GM19193 (cell line): Measurements from ENCODE around the gene PRR22.
A peak's percentile ranks its signal among the peaks of the same experiment; 100 is the strongest.

Experiments
- POLR2A ChIP-seq: IDR thresholded peaks from 4 replicates; pipeline ENCODE4 v1.6.1; 2011; ENCODE audit not compliant: insufficient read depth, insufficient read length; ENCODE audit errors: extremely low read depth

Gene PRR22

DNA sequence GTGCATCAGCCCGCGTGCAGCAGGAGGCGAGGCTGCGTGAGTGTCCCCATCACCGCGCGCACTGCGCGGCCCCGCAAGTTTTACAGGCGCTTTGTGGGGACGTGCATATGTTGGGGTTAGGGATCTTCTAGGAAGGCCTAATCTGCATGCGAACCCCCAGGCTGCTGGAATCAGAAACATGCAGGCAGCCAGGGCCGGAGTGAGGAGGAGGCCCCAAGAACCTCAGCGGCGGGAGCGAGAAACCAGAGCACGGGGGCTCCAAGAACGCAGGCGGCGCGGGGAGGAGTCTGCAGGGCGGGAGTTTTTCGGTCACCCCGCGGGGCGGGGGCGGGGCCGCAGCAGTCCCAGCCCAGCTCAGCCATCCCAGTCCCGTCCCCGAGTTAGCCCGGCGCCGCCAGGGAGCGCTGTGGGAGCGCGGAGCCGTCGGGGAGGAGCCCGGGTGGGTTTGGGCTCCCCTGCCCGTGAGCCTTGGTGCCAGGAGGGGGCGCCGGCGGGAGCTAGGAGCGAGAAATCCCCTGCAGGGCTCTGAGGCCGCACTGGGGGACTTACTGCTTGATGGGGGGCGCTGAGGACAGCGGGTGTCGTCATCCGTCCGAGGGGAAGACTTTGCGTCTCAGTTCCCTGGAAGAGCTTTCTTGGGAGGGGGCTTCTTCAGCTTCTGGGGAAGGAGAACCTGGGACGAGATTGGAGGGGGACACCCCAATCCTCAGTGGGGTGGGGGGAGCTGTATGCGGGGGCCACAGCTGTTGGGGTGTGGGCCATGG lies 19.4 kb upstream of the PRR22 start:
- TF ChIP-seq POLR2A: no peak

DNA sequence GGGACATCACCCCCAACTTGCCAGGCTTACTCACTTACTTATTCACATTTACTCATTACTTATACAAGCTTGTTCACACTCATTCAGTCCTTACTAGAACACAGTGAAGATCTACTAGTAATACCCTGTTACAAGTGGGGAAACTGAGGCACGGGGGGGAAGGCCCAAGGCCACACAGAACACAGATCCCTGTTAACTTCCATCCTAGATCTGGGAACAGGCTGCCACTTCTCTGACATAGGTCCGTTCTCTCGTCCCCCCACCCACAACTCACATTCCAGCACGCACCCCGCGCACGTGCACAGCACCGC lies 18.9 kb upstream of the PRR22 start:
- TF ChIP-seq POLR2A: no peak

DNA sequence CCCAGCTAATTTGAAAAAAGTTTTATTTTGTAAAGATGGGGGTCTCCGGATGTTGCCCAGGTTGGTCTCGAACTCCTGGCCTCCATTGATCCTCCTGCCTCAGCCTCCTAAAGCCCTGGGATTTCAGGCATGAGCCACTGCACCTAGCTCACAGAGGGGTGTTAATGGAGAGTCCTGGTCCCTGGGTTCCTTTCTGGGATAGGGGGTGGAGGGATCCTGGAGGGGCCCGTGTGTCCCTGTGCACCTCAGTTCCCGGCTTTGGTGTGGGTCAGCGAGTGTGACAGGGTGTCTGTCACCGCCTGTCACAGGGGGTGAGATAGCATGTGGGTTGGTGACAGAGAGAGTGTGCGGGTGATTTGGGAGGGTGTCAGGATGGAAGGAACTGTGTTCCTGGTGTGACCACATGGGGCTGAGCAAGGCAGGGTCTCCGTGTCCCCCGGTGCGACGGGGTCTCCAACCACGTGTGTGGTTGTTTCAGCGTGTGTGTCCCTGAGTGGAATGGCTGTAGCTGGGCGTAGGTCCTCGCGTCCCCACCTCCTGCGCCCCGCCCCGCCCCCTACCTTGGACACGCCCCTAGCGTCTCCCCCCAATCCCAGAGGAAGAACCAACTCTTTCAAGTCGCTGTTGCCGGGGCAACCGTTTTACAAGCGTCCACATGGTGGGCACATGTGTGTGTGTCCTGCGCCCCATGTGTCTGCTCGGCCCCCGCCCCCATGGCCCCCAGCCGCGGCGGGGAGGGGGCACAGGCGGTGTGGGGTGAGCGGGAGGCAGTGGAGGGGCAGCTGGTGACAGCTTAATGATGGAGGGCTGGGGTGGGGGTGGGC lies 17.5 kb upstream of the PRR22 start:
- no peak for TF ChIP-seq POLR2A

DNA sequence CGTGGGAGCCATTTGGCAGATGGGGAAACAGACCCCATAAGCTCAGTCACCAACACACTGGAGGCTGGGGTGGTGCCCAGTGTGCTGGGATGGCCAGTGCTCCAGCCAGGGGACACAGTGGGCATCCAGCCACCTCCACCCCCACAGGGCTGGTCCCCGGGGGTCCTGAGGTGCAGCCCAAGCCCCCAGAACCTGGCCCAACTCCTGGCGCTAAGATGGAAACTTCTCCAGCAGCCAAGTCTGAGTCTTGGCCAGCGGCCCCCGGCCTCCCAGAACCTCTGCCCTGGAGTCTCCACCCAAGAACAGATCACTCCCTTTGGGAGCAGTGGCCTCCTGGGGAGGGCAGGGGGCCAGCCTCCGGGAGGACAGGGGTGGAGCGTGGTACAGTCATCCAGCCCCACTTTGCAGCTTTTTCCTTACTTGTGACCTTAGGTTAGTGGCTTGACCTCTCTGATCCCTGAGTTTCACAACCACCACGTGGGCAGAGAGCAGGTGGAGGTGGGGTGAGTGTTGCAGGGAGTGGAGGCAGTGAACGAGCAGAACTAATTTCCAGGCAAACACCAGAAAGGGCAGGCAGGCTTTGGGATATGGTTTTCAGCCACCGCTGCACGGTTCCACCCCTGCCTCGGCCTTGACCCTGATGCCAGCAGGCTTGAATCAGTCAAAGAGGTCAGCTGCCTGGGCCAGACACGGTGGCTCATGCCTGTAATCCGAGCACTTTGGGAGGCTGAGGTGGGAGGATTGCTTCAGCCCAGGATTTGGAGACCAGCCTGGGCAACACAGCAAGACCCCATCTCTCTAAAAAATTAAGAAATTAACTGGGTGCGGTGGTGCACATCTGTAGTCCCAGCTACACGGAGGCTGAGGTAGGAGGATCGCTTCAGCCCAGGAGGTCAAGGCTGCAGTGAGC lies 16.1 kb upstream of the PRR22 start:
- TF ChIP-seq POLR2A: no peak

DNA sequence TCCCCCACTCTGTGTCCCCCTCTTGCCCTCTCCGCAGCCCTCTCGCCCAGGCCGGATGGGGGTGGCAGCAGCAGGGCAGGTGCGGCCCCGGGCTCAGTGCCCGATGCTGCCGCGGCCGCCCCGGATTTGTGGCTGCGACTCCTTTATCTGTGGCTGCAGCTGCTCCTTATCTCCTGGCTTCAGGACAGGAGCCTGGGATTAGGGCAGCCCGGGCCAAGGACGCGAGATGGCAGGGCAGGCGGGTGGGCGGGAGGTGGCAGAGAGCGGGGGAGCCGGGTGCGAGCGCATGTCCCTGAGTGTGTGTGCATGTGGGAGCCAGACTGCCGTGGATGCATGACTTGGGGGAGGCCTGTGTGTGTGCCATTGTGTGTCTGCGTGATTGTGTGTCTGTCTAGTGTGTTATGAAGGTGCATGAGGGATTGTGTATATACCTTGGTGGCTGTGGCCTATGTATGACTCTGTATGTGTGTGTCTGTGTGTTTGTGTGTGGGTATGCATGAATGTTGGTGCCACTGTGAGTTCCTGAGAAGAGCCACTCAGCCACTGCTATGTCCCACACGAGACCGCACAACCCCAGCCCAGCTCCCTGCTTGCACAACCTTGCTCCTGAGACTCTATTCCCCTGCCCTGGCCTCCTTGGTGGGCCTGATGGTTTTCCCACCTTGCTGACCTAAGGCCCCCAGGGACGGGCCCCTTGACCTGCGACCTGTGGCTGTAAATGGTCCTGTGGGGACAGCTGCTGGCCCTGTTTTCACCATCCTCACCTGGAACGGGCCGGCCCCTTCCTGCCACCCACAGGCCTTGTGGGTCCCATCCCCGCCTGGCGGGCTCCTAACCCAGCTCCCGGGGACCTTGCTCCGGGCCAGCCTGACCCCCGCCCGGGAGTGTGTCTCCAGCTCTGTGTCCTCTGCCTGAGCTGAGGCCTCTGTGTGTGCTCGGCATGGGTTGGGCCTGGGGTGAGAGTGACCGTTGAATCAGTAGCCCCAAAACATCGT lies 15.0 kb upstream of the PRR22 start:
- TF ChIP-seq POLR2A: no peak

DNA sequence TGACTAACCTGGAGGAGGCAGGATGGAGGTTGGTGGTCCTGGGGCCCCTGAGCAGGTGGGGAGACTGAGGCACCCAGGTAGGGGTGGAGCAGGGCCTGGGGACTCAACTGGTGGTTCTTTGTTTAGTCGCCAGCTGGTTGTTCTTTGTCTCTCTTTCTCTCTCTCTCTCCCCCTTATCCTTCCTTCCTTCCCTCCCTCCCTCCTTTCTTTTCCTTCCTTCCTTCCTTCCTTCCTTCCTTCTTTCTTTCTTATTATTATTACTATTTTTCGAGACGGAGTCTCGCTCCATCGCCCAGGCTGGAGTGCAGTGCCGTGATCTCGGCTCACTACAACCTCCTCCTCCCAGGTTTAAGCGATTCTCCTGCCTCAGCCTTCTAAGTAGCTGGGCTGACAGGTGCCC lies 13.7 kb upstream of the PRR22 start:
- TF ChIP-seq POLR2A: no peak

DNA sequence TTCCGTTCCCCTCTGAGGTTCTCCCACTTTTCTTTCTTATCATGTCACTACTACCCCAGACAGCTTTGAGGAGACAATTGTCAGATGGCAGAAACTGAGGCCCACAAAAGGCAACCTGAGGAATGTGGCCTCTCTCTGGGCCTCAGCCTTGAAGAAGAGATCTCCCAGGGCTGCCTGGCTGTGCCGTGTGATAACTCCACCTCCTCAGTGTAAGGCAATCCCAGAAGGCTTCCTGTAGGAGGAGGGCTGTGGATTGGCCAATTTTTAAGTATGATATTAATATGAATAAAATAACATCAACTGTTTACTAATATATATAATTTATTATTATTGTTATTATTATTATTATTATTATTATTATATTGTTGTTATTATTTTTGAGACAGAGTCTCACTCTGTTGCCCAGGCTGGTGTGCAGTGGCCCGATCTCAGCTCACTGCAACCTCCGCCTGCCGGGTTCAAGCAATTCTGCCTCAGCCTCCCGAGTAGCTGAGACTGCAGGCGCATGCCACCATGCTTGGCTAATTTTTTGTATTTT lies 10.9 kb upstream of the PRR22 start:
- no peak for TF ChIP-seq POLR2A

DNA sequence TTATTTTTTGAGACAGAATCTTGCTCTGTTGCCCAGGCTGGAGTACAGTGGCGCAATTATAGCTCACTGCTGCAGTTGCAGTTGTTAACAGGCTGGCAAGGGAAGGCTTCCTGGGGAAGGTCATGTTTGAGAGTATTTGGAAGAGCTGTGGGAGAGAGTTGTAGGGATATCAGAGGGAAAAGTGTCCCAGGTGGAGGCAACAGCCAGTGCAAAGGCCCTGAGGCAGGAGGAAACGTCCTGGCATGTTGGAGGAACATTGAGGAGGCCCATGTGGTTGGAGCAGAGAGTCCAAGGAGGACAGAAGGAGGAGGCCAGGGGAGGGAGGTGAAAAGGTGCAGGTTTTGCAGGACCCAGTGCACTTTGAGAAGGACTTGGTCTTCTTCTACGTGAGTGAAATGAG lies 8.6 kb upstream of the PRR22 start:
- TF ChIP-seq POLR2A: no peak

DNA sequence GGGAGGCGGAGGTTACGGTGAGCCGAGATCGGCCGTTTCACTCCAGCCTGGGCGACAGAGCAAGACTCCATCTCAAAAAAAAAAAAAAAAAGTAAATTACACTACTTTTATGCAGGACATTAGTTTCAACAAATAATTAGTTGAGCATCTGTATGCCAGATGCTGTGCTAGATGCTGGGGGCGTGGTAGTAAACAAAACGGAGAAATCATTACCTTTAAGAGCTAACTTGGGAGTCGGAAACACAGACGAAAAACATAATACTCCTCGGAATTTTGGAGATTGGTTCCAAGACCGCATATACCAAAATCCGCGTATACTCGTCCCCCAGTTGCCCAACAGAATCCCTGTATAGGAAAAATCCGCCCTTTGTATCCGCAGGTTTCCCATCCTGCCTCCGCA lies 7.7 kb upstream of the PRR22 start:
- no peak for TF ChIP-seq POLR2A

DNA sequence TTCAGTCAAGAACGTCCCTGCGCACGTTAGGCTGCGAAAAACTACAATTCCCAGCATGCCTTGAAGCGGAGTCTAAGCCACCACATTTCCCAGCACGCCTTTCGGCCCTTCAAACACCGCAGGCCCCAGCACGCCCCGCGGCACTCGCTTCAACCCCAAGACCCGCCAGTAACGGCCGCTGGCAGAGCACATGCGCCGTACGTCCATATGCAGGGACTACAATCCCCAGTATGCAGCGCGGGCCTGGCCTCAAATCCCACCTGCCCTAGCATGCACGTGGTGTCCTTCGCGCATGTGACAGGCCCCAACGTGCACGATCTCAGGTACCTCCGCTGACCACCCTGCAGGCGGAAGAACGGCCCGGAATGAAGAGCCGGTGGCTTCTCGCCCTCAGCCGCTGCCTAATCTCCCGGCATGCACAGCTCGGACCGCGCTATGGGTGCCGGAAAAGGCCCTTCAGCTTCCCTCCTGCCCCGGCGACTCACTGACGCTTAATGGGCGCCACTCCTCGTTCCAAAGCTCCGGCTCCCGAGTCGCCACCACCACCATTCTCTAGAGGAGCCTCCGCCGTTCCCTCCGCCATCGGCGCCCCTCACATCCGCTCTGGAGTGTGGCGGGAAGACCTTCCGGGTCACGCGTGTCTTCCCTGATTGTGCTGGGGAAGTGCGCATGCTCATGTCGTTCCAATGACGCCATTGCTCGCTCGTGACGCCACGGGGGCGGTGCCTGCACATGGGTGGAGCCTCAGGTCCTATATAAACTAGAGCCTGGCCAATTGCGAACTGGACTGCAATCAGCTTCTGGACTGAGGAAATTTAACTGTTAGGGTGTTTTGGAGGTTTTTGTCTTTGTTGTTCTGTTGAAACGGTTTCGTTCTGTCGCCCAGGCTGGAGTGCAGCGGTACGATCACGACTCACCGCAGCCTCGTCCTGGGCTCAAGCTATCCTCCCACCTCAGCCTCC lies 6.3 kb upstream of the PRR22 start, which contains the start of gene DUS3L:
DUS3L (minus strand) TSS at position 605 of the 962 bp plus-strand sequence; CDS start at position 583, 22 bp downstream.
- peak; percentile 77 for TF ChIP-seq POLR2A

DNA sequence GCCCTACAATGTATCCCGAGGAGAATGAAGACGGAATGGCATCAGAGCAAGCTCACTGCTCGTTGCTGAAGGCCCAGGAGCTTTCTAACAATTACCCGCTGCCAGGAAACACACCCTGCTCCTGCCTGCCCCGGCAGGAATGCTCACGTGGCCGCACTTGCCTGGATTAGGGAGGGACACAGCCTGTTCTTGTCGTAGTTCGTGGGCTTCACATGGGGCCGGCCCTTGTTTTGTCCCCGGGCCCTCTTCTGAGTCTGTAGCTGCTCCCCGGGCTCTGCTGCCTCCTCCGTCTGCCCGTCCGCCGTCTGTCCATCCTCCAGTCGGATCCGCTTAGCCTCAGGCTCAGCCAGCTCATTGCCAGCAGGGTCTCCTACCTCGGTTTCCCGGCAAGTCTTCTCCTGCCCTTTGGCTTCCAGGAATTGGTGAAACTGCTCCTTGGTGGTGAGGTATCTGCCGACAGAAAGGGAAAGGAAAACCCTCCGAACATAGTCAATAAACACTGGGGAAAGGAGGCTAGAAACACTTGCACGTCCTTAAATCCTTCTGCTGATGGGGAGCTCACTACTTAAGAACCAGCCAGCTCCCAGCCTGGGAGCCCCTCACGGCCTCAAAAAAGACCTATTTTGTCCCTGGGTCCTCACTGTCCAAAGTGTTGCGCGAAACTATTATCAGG lies 5.5 kb upstream of the PRR22 start:
- TF ChIP-seq POLR2A: no peak

DNA sequence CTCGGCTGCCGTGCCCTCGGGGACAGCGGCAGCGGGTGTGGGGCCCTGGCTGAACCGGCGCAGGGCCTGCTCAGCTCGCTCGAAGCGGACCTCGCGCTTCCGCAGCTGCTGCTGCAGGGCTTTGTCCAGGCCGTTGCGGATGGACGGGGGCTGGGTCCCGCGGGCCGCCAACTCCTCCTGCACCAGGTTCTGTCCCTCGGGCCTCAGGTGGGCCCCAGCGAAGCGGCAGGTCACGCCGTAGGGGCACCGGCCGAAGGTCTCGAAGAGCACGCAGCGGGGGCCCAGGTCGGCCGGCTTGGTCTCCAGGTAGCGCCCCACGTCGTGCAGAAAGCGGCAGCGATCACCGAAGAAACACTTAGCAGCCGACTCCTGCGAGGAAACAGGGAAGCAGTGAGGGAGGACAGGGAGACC lies 4.8 kb upstream of the PRR22 start:
- TF ChIP-seq POLR2A: no peak
